GM21619 (cell line): ENCODE data around the gene RNF121.
"Not testable (repeated sequence)": the region's sequence is repeated elsewhere in the genome, so short reads cannot be mapped to it uniquely, and the experiment has no call there.

Source experiments
- ATAC-seq: cut with Tn5 transposase; IDR thresholded peaks from one replicate; pipeline ENCODE4 v1.9.1; 2021; ENCODE audit not compliant: unreplicated experiment

The RNF121 gene

DNA sequence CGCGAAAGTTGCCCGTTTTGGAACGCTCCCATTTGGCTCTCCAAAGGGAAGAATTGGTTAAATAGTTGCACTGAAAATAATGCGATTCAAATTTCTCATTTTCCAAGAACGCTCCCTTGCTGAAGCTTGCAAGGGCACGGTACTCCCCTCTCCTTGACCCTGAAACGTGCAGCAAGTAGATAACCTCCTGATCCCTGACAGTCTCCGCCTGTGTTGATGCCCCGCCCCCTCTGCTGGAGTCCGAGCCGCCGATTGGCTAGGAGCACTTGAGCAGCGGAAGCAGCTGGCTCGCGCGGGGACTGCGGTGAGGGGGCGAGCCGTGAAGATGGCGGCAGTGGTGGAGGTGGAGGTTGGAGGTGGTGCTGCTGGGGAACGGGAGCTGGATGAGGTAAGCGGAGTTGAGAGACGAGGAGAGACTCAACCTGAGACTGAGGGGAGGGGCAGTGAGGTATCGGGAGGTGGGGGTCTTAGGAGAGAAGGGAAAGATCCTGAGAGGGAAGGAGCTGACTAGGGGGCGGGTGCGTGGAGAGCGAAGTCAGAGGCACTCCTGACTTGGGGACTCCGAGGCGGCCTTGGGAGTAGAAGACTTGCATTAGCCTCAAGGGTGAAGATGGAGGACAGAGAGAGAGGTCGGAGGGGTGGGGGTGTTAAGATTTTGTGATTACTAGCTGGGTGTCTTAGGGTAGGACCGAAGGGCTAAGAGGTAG is at the start of gene RNF121:
RNF121 (plus strand) TSS at position 310 of the 707 bp plus-strand sequence; CDS start at position 326, 16 bp downstream.
- ATAC-seq: peak; percentile 70

DNA sequence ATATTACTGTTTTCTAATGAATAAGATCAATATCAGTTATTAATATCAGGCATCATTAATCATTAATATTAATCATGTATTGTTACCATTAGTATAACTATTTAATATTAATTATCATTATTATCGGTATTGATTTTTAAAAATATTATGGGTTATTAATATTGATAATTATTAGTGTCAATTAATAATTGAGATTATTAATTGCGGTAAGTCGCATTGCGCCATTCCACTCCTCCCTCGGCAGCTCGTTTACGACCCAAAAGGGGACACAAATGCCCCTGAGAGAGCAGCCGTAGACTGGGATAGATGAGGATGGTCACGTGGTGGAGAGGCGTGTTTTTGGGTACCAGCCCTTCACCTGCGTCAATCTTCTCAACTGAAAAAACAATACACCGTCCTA is 43.0 kb upstream of the RNF121 start:
- not testable (repeated sequence) for ATAC-seq

GRCh38 chr11:71888335-71889010 is 40.4 kb upstream of the RNF121 start:
- ATAC-seq: not testable (repeated sequence)

- ATAC-seq: not testable (repeated sequence)
Observed at GRCh38 chr11:71889181-71889872, 39.5 kb upstream of the RNF121 start.

DNA sequence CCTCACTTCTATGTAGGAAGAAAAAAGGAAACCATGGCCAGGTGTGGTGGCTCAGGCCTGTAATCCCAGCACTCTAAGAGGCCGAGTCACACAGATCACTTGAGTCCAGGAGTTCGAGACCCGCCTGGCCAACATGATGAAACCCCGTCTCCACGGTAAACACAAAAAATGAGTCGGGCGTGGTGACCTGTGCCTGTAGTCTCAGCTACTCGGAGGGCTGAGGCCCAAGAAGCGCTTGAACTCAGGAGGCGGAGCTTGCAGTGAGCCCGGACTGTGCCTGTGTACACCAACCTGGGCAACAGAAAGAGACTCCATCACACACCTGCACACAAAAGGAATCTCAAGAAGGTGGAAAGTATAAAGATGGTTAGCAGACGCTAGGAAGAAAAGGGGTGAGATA is 32.9 kb upstream of the RNF121 start:
- ATAC-seq: no peak

- not testable (repeated sequence) for ATAC-seq
Observed at GRCh38 chr11:71901137-71901536, 27.7 kb upstream of the RNF121 start.

DNA sequence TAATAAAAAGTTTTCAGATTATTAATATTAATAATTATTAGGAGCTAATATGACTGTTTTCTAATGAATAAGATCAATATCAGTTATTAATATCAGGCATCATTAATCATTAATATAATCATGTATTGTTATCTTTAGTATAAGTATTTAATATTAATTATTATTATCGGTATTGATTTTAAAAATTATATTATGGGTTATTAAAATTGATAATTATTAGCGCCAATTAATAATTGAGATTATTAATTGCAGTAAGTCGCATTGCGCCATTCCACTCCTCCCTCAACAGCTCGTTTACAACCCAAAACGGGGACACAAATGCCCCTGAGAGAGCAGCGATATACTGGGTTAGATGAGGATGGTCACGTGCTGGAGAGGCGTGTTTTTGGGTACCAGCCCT is 20.6 kb upstream of the RNF121 start:
- no peak for ATAC-seq

DNA sequence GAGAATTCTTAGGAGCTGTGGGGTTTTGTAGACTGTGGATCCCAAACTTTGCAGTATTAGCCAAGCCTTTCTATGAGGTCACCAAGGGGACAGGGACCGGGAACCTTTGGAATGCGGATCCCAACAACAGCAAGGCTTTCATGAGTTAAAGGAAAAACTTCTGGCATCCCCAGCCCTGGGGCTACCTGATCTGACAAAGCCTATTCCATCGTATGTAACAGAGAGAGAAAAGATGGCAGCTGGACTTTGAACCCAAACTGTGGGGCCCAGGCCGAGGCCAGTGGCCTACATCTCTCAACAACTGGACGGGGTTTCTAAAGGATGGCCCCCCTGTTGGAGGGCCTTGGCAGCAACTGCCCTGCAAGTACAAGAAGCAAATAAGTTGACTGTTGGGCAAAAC is 18.1 kb upstream of the RNF121 start:
- not testable (repeated sequence) for ATAC-seq

DNA sequence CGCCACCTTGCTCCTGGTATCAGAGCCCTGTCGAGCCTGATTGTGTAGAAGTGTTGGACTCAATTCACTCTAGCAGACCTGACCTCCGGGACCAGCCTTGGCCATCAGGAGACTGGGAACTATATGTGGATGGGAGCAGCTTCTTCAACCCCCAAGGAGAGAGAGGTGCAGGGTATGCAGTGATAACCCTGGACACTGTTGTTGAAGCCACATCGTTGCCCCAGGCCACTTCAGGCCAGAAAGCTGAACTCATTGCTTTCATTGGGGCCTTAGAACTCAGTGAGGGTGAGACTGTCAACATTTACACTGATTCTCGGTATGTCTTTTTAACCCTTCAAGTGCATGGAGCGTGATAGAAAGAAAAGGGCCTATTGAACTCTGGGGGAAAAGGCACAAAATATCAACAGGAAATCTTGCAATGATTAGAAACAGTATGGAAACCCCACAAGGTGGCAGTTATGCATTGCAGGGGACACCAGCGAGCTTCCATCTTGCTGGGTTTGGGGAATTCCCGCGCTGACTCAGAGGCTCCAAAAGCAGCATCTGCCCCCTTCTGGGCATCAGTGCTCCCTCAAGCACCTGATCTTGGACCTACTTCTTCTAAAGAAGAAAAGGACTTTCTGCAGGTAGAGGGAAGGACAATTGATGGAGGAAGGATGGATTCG is 17.4 kb upstream of the RNF121 start:
- ATAC-seq: not testable (repeated sequence)

DNA sequence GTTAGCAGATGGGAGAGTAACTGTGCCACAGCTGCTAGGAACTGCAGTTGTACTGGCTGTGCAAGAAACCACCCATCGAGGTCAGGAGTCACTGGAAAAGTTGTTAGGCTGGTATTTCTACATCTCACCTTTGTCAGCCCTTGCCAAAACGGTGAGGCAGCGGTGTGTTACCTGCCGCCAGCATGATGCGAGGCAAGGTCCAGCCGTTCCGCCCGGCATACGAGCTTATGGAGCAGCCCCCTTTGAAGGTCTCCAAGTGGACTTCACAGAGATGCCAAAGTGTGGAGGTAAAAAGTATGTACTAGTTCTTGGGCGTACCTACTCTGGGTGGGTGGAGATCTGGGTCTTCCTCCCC is 16.9 kb upstream of the RNF121 start:
- ATAC-seq: not testable (repeated sequence)

DNA sequence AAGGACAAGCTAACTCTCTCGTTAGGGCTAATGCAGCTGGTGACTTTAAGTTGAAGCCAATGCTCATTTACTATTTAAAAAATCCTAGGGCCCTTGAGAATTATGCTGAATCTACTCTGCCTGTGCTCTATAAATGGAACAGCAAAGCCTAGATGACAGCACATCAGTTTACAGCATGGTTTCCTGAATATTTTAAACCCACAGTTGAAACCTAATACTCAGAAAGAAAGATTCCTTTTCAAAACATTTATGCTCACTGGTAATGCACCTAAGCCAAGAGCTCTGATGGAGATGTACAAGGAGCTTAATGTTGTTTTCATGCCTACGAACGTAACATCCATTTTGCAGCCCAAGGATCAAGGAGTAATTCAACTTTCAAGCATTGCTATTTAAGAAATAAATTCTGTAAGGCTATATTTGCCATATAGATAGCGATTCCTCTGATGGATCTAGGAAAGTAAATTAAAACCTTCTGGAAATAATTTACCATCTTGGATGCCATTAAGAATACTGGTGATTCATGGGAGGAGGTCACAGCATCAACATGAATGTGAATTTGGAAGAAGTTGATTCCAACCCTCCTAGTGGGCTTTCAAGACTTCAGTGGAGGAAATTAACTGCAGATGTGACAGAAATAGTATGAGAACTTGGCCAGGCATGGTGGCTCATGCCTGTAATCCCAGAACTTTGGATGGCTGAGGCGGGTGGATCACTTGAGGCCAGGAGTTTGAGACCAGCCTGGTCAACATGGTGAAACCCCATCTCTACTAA is 14.9 kb upstream of the RNF121 start:
- ATAC-seq: no peak

DNA sequence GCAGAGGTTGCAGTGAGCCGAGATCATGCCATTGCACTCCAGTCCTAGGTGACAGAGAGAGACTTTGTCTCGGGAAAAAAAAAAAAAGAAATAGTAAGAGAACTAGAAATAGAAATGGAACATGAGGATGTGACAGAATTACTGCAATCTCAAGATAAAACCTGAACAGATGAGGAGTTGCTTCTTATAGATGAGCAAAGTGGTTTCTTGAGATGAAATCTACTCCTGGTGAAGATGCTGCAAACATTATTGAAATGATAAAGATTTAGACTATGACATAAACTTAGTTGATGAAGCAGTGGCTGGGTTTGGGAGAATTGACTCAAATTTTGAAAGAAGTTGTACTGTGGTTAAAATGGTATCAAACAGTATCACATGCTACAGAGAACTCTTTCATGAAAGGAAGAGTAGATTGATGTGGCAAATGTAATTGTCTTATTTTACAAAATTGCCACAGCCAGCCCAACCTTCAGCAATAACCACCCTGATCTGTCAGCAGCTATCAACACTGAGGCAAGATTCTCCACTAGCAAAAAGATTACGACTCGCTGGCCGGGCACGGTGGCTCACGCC is 14.1 kb upstream of the RNF121 start:
- no peak for ATAC-seq

DNA sequence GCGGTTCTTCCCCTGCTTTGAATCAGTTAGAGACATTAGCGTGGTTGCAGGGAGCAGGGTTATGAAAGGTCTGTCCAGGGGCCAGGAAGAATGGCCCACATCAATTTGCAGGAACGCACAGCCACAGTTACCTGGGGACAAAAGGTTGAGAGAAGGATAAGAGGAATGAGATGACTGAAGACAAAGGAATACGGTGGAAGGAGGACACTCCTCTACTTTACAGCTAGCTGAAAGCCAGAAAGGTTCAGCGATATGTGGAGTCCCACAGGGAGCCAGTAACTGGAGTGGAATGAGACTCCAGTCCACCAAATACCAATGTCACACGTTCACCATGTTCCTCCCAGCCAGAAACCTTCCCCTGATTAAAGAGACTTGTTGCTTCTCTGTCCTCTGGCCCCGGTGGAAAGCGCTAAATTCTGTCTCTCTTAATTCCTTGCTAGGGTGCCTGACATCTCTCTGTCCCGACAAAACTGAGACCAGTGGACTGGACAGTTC is 11.2 kb upstream of the RNF121 start:
- ATAC-seq: no peak

DNA sequence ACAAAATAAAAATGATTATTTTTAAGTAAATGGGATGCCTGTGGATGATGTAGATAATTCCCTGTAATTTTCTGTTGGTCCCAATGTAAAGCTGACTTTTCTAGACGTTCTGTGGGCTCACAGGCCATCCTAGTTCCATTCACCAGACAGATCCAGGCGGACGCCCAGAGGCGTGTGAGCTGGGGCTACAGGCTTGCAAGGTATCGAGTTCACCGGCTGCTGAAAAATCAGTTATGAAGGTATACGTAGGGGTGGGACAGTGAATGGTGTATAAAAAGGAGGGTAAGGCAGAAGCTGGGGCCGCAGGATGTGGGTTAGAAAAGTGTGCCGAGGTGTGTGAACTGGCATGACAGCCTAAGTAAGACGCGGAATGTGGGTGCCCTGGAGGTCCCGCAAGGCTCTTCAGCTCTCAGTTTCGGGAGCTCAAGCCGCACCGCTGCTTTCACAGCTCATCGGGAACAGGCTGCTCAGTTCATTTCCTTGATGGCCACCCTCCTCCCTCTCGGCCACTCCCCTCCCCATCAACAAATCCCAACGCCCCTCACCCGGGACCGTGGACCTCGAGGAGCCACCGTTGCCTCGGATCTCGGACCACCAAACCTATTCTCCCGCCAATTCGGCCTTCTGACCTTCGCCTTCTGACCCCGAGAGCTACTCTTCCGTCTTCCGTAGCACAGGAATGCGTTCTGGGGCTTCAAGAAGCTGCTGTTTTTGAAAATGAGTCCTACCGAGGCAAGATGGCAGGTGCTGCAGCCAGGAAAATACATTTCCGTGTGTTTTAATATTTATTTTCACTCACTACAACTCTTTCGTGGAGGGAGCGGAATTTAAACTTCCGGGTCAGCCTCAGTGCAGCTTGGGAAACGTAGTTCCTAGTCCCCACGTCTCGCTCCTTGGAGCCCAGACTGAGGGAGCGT is 768 bp upstream of the RNF121 start, which contains the start of gene XNDC1N:
XNDC1N (minus strand) TSS at position 775 of the 917 bp plus-strand sequence. CDS start 5,241 bp downstream, outside the sequence.
- ATAC-seq: peak; percentile 70

DNA sequence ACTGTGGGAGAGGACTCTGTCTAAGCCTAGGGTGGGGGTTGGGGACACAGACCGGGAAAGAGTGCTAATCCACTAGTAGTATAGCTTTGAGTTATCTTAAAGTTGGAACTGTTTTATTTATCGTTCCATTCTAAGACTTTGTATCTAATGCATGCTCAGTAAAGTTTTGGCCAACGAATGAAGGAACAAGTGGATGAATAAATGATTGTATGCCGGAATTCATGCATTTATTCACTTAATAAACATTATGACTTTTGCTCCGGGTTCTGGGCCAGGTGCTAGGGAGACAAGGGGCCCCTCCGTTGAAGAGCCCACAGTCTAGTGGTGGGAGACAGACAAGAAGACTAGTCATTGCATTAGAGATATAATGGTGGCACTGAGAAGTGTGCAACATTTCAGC is 645 bp downstream of the RNF121 start:
- no peak for ATAC-seq

DNA sequence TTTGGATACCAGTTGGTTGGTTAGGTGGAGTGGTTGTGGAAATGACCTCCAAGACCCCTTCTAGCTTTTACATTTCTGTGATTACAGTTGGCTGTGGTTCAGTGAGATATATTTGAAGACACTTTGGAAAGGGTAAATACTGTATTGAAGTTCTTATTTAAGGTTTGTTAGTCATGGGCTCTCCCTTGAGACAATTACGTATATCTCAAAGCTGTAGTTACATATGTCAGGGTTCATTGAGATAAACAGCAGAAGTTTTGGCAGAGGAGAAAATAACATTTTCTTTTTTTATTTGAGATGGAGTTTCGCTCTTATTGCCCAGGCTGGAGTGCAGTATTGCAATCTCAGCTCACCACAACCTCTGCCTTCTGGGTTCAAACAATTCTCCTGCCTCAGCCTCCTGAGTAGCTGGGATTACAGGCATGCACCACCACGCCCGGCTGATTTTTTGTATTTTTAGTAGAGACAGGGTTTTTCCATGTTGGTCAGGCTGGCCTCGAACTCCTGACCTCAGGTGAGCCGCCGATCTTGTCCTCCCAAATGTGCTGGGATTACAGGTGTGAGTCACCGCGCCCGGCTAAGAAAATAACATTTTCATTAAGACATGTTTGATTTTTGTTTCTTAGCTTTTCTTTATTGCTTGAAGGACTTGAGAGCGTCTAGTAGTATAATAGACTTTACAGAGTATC is 1.9 kb downstream of the RNF121 start:
- no peak for ATAC-seq

DNA sequence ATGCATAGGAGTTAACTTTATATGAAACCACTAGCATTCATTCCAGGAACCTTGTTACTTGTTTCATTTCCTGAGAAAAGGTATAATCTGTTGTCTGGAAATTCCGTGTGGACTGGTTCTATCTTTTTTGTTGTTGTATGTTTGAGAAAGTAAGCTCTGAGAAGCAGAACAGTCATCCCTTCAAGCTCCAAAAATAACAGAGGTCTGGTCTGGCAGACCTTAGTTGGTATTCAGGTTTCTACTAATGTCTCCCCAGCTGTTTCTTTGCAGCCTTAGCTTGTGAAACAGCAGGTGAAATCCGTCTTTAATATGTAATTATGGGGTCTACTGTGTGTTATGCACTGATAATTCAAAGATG is 2.4 kb downstream of the RNF121 start:
- ATAC-seq: no peak

DNA sequence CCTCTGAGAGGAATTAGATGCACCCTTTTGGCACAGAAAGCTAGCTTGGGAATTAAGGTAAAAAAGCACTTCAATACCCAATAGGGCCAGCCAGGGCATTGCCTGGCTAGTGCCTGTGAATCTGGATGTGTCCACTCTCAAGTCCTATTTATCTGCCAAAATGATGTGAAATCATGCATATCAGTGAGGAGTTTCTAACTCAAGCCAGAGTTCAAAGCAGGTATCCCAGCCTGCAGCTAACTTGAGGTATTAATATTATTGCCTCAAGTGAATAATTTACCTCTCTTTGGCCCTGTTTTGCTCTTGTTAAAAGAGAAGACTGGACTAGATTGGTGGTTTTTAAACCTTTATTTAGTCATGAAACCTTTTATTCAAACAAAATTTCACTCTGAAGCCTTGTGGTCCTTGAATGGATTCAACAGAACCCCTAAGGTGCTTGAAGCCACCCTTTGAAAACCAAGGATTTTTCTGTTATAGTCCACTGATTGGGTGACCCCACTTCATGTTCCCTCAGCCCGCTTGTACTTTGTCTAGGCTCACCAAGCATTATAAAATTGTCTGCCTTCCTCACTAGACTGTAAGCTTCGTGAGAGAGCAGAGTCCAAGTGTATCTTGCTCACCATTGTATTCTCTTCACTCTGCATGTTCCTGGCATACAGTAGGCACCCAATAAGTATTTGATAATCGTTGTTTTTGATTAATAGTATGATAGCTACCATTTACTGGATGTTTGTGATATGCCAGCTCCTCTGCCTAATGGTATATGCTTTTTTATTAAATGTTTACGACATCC is 4.5 kb downstream of the RNF121 start:
- no peak for ATAC-seq
